Bronchial epithelial cell (primary cell): ENCODE results near the gene SLCO3A1. TPM values are rescaled to one million over a fixed set of nuclear protein-coding genes. Genes with fewer than 3 reads are reported as not detected.

Source experiments
- DNase-seq: peaks from one replicate; pipeline ENCODE4 v3.0.0-alpha.2; 2010; ENCODE audit warnings: low read depth
- FAIRE-seq: peaks from 2 replicates; lab custom pipeline; 2011; peaks lifted over from hg19 to GRCh38; lab: Jason Lieb, UNC
- H3K27me3 ChIP-seq: 2 replicates; pipeline ENCODE4 v1.5.1; 2011; ENCODE audit warnings: low read length; ENCODE audit not compliant: control insufficient read depth, insufficient read depth
- H3K36me3 ChIP-seq: 2 replicates; pipeline ENCODE4 v1.5.1; 2011; ENCODE audit warnings: low read length; ENCODE audit not compliant: control insufficient read depth, insufficient read depth
- H3K4me3 ChIP-seq: 2 replicates; pipeline ENCODE4 v1.5.1; 2011; ENCODE audit warnings: mild to moderate bottlenecking, low read depth, low read length, control low read depth
- CTCF ChIP-seq: IDR thresholded peaks from 2 replicates; pipeline ENCODE4 v1.5.1; 2011; ENCODE audit warnings: mild to moderate bottlenecking, moderate library complexity, low read length, control low read depth, inconsistent platforms; ENCODE audit not compliant: insufficient read depth, severe bottlenecking
- total RNA-seq: library from RNA; depleted of rRNA; stranded (reverse); fragments of >200 nt; gene quantifications from 2 replicates; pipeline ENCODE4 v1.2.1, GENCODE V29; 2014

SLCO3A1 gene
- total RNA-seq, 1 donor from 2014 or later, result 4.5 TPM

DNA sequence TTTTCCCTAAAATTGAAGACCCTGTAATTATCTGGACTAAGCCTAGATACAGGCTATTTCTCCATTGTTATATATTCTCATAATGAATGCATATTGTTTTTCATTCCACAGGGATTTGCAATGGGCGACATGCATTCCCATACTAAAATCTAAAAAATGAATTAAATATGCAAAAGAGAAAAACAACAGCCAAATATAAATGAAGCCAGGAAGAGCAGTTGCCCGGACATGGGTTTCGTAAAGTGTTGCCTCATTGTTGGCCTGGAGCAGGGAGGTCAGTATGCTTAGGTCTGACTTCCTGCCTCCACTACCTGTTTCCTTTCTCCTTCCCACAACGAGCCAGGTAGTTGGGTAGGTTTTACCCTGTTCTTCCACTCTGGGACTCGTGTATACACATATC is 27.1 kb upstream of the SLCO3A1 start:
- no peak overlapping the region for H3K4me3 ChIP-seq
- no peaks in the 10 kb centered on the region for H3K27me3 ChIP-seq
- no peak for TF ChIP-seq CTCF
- FAIRE-seq, result no peak
- no peaks in the 10 kb centered on the region for H3K36me3 ChIP-seq
- no peak for DNase-seq

DNA sequence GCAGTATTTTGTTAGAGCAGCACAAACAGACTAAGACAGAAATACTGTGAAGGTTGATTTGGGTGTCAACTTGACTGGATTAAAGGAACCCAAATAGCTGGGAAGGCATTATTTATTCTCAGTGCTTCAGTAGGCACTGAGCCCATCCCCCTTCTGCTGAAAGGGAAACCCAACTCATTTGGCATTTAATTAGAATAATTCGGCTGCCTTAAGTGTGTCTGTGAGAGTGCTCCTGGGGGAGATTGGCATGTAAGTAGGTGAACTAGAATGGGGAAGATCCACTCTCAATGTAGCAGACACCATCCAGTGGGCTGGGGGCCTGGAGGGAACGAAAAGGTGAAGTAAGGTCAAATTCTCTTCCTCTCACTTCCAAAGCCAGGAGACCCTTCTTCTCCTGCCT is 20.5 kb upstream of the SLCO3A1 start:
- H3K36me3 ChIP-seq, result no peaks in the 10 kb centered on the region
- no peak overlapping the region for H3K4me3 ChIP-seq
- DNase-seq, result no peak
- no peaks in the 10 kb centered on the region for H3K27me3 ChIP-seq
- FAIRE-seq, result no peak
- no peak for TF ChIP-seq CTCF

DNA sequence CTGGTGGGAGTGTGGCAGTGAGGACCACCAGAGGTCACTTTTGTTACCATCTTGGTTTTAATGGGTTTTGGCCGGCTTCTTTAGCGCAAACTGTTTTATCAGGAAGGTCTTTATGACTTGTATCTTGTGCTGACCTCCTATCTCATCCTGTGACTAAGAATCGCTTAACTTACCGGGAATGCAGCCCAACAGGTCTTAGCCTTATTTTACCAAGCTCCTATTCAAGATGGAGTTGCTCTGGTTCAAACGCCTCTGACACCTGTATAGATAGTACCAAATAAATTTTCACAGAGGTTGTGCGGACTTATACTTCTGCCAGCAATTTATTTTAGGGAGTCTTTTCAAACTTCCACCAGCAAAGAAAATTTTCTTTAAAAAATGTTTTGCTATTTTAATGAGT is 13.6 kb upstream of the SLCO3A1 start:
- H3K4me3 ChIP-seq, result no peak overlapping the region
- DNase-seq (peak; percentile 68), FAIRE-seq (no peak)
- H3K36me3 ChIP-seq, result no peaks in the 10 kb centered on the region
- H3K27me3 ChIP-seq, result no peaks in the 10 kb centered on the region
- no peak for TF ChIP-seq CTCF

DNA sequence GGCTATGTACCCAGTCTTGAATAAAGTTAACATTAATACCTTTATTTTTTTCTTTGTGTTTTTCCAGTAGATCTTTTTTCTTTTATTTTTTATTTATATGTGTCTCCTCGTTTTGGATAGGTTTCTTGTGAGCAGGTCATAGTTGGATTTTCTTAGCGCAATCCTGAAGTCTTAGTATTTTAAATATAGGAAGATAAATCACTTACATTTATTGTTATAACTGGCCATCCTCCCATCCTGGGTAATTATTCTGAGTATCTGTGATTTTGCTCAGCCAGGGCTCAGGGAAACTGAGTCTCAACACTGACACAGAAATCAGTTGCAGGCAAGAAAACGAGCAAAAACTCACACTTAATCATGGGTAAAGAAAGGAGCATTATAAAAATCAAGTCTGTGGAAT is 11.6 kb upstream of the SLCO3A1 start:
- no peaks in the 10 kb centered on the region for H3K36me3 ChIP-seq
- TF ChIP-seq CTCF, result no peak
- H3K27me3 ChIP-seq, result no peaks in the 10 kb centered on the region
- no peak for FAIRE-seq
- H3K4me3 ChIP-seq, result no peak overlapping the region
- DNase-seq, result no peak

DNA sequence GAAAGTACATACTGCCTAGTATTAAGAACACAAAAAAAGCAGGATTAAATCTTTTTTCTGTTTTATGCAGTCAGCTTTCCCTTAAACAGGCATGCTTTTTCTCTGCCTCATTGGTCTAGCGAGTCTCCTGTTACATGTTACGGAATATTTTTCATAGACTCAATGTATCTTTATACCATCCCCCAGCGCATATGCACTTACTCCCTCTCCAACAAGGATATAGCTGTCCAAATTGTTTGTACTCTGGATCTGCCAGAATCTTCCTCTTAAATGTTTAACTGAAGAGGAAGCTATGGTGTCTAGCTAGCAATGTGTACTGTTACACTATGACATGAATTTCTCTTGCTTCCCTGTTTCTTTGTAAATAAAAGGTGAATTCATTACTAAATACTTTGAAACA is 9.2 kb upstream of the SLCO3A1 start:
- TF ChIP-seq CTCF, result no peak
- H3K27me3 ChIP-seq, result no peaks in the 10 kb centered on the region
- no peaks in the 10 kb centered on the region for H3K36me3 ChIP-seq
- FAIRE-seq, result no peak
- DNase-seq, result no peak
- H3K4me3 ChIP-seq, result no peak overlapping the region

GRCh38 chr15:91844928-91845327 is 8.6 kb upstream of the SLCO3A1 start:
- no peak for FAIRE-seq
- Histone ChIP-seq H3K27me3 (no peaks in the 10 kb centered on the region), H3K4me3 (no peak overlapping the region), H3K36me3 (no peaks in the 10 kb centered on the region)
- DNase-seq, result no peak
- TF ChIP-seq CTCF, result no peak
